PC-3 (cell line): ENCODE results near the gene TRAFD1. TPM values are rescaled to one million over a fixed set of nuclear protein-coding genes. Genes with fewer than 3 reads are reported as not detected.

Experiments
- ATAC-seq: fragments of 200-7000 bp; cut with Tn5 transposase; 2 replicates; pipeline ENCODE4 v1.9.1; 2020; ENCODE audit warnings: mild to moderate bottlenecking, moderate library complexity
- BruUV-seq: library from RNA; stranded (reverse); fragments of 400-500 nt; replicated peaks from 2 replicates; lab custom pipeline; 2021; lab: Mats Ljungman, UMichigan
- CTCF ChIA-PET: fragments of 300-600 bp; sonication (Branson Sonifier 250); formaldehyde crosslinking; loops from one replicate; lab custom pipeline; 2022; ENCODE audit warnings: antibody characterized with exemption; lab: Charles Lee
- POLR2A ChIA-PET: fragments of 300-600 bp; sonication (Branson Sonifier 250); formaldehyde crosslinking; loops from one replicate; lab custom pipeline; 2022; ENCODE audit warnings: antibody characterized with exemption; ENCODE audit not compliant: unreplicated experiment; lab: Charles Lee
- DNase-seq: peaks from one replicate; pipeline ENCODE4 v3.0.0-alpha.2; 2015
- H2AFZ ChIP-seq: fragments of 300-600 bp; sonication (generic); 2 replicates; pipeline ENCODE4 v1.6.0; 2016; ENCODE audit warnings: antibody characterized with exemption, low read length
- H3F3A ChIP-seq: fragments of 300-600 bp; sonication (generic); one replicate; pipeline ENCODE4 v1.6.0; 2017; ENCODE audit warnings: antibody characterized with exemption, low read length, control low read depth, mild to moderate bottlenecking; ENCODE audit not compliant: unreplicated experiment
- H3K27ac ChIP-seq: fragments of 300-600 bp; sonication (generic); 2 replicates; pipeline ENCODE4 v1.5.1; 2016; ENCODE audit warnings: mild to moderate bottlenecking, low read length
- H3K27me3 ChIP-seq: fragments of 300-600 bp; sonication (generic); 2 replicates; pipeline ENCODE4 v1.6.1; 2016; ENCODE audit warnings: low read length, mixed read lengths
- H3K36me3 ChIP-seq: fragments of 300-600 bp; sonication (generic); 2 replicates; pipeline ENCODE4 v1.6.1; 2016; ENCODE audit warnings: low read depth, mixed run types, low read length, mixed read lengths
- H3K4me1 ChIP-seq: fragments of 300-600 bp; sonication (generic); 2 replicates; pipeline ENCODE4 v1.5.1; 2016; ENCODE audit warnings: low read length; ENCODE audit not compliant: insufficient read depth
- H3K4me2 ChIP-seq: fragments of 300-600 bp; sonication (generic); 2 replicates; pipeline ENCODE4 v1.6.0; 2016; ENCODE audit warnings: low read length
- H3K4me3 ChIP-seq: fragments of 300-600 bp; sonication (generic); 2 replicates; pipeline ENCODE4 v1.5.1; 2016; ENCODE audit warnings: mild to moderate bottlenecking, low read length, mixed read lengths
- H3K79me2 ChIP-seq: fragments of 300-600 bp; sonication (generic); 2 replicates; pipeline ENCODE4 v1.6.1; 2017; ENCODE audit warnings: low read length, mixed read lengths
- H3K9ac ChIP-seq: fragments of 300-600 bp; sonication (generic); 2 replicates; pipeline ENCODE4 v1.6.0; 2016; ENCODE audit warnings: mild to moderate bottlenecking, low read length
- H3K9me2 ChIP-seq: fragments of 300-600 bp; sonication (generic); replicated peaks from 2 replicates; pipeline ENCODE4 v1.6.1; 2016; ENCODE audit warnings: mixed run types, low read length, mixed read lengths
- H3K9me3 ChIP-seq: fragments of 300-600 bp; sonication (generic); 2 replicates; pipeline ENCODE4 v1.6.1; 2016; ENCODE audit warnings: low read length, mixed read lengths
- H4K20me1 ChIP-seq: fragments of 300-600 bp; sonication (generic); 2 replicates; pipeline ENCODE4 v1.6.1; 2016; ENCODE audit warnings: low read length, mixed read lengths
- CTCF ChIP-seq: fragments of 300-600 bp; sonication (generic); conservative IDR thresholded peaks from 2 replicates; pipeline ENCODE4 v1.5.1; 2017; ENCODE audit warnings: antibody characterized with exemption, low read depth, mild to moderate bottlenecking, low read length
- EZH2 ChIP-seq: fragments of 300-600 bp; sonication (generic); IDR thresholded peaks from one replicate; pipeline ENCODE4 v1.6.1; 2017; ENCODE audit warnings: antibody characterized with exemption, mild to moderate bottlenecking, low read length; ENCODE audit not compliant: unreplicated experiment
- EZH2phosphoT487 ChIP-seq: fragments of 300-600 bp; sonication (generic); IDR thresholded peaks from 2 replicates; pipeline ENCODE4 v1.6.1; 2018; ENCODE audit warnings: mild to moderate bottlenecking, antibody characterized with exemption, low read length, borderline replicate concordance
- intact Hi-C: fragments of 100-400 bp; cut with micrococcal nuclease; formaldehyde crosslinking; loops from 2 replicates; pipeline ENCODE4 v1.9.0; 2023
- total RNA-seq: library from RNA; depleted of rRNA; stranded (reverse); fragments of >200 nt; gene quantifications from 2 replicates; pipeline ENCODE4 v1.2.3, GENCODE V29; 2014

TRAFD1 gene
- total RNA-seq, 1 experiment from 2014 or later = 34.1 TPM

- BruUV-seq = no TSS peak
These were observed 37.0 kb downstream of the TRAFD1 start for GRCh38 chr12:112162241-112162790.

GRCh38 chr12:112163056-112163455 lies 37.7 kb downstream of the TRAFD1 start:
- H3K79me2 ChIP-seq = no peaks in the 10 kb centered on the region
- DNase-seq = no peak
- no peak for TF ChIP-seq EZH2
- no peak for TF ChIP-seq EZH2phosphoT487
- no peak for TF ChIP-seq CTCF
- H3K27ac ChIP-seq = no peak overlapping the region
- intact Hi-C loops = no loop called here
- H3K27me3 ChIP-seq = no peaks in the 10 kb centered on the region
- ChIA-PET POLR2A (no interaction called here), CTCF (no interaction called here)
- no peak overlapping the region for H2AFZ ChIP-seq
- H3K9me2 ChIP-seq = no peaks in the 10 kb centered on the region
- H3K4me1 ChIP-seq = no peaks in the 10 kb centered on the region
- H3K9me3 ChIP-seq = no peaks in the 10 kb centered on the region
- no peaks in the 10 kb centered on the region for H3F3A ChIP-seq
- H4K20me1 ChIP-seq = no peaks in the 10 kb centered on the region
- no peak overlapping the region for H3K4me2 ChIP-seq
- BruUV-seq = no TSS peak
- H3K9ac ChIP-seq = no peak overlapping the region
- ATAC-seq = no peak
- peaks cover 20% of the 10 kb centered on the region for H3K36me3 ChIP-seq
- no peak overlapping the region for H3K4me3 ChIP-seq

More at GRCh38 chr12:112162241-112162790, 37.0 kb downstream of the TRAFD1 start:
- TF ChIP-seq EZH2 (no peak), CTCF (no peak), EZH2phosphoT487 (no peak)
- H3K4me3 ChIP-seq = no peak overlapping the region
- ChIA-PET POLR2A (no interaction called here), CTCF (no interaction called here)
- H3K36me3 ChIP-seq = peaks cover 21% of the 10 kb centered on the region
- no peaks in the 10 kb centered on the region for H3K4me1 ChIP-seq
- no peaks in the 10 kb centered on the region for H4K20me1 ChIP-seq
- ATAC-seq = no peak
- H3K9me3 ChIP-seq = no peaks in the 10 kb centered on the region
- intact Hi-C loops = no loop called here
- H3K27ac ChIP-seq = no peak overlapping the region
- H3K79me2 ChIP-seq = no peaks in the 10 kb centered on the region
- no peak overlapping the region for H3K4me2 ChIP-seq
- no peak for DNase-seq
- no peaks in the 10 kb centered on the region for H3K27me3 ChIP-seq
- no peak overlapping the region for H3K9ac ChIP-seq
- no peaks in the 10 kb centered on the region for H3F3A ChIP-seq
- H3K9me2 ChIP-seq = no peaks in the 10 kb centered on the region
- H2AFZ ChIP-seq = no peak overlapping the region

- H2AFZ ChIP-seq = no peak overlapping the region
- ATAC-seq (no peak), DNase-seq (no peak)
- H4K20me1 ChIP-seq = no peaks in the 10 kb centered on the region
- no peak overlapping the region for H3K4me2 ChIP-seq
- H3K4me1 ChIP-seq = no peaks in the 10 kb centered on the region
- no peak overlapping the region for H3K9ac ChIP-seq
- peaks cover 15% of the 10 kb centered on the region for H3K36me3 ChIP-seq
- H3K27ac ChIP-seq = no peak overlapping the region
- no peak for TF ChIP-seq CTCF
- TF ChIP-seq EZH2 = no peak
- no peak for TF ChIP-seq EZH2phosphoT487
- H3F3A ChIP-seq = no peaks in the 10 kb centered on the region
- ChIA-PET POLR2A (no interaction called here), CTCF (no interaction called here)
- BruUV-seq = no TSS peak
- H3K9me3 ChIP-seq = no peaks in the 10 kb centered on the region
- no peaks in the 10 kb centered on the region for H3K9me2 ChIP-seq
- H3K79me2 ChIP-seq = no peaks in the 10 kb centered on the region
- no peak overlapping the region for H3K4me3 ChIP-seq
- no peaks in the 10 kb centered on the region for H3K27me3 ChIP-seq
- intact Hi-C loops = no loop called here
These were observed 38.2 kb downstream of the TRAFD1 start for GRCh38 chr12:112163471-112163991.
